GM06990 (cell line): ENCODE results near the gene EPHB1.

Source experiments
- DNase-seq: peaks from one replicate; pipeline ENCODE4 v3.0.0-alpha.2; 2011; ENCODE audit not compliant: insufficient read length; ENCODE audit errors: extremely low read depth
- H3K27me3 ChIP-seq: replicated peaks from 2 replicates; pipeline ENCODE4 v1.6.0; 2011; ENCODE audit warnings: low read length; ENCODE audit not compliant: control insufficient read depth, insufficient read depth
- H3K36me3 ChIP-seq: 2 replicates; pipeline ENCODE4 v1.5.1; 2011; ENCODE audit warnings: low read length; ENCODE audit not compliant: control insufficient read depth, insufficient read depth
- H3K4me3 ChIP-seq: replicated peaks from 2 replicates; pipeline ENCODE4 v1.5.1; 2011; ENCODE audit warnings: low read depth, mild to moderate bottlenecking, control low read depth, low read length
- TF ChIP-seq, protein P1 (sequence below): IDR thresholded peaks from 2 replicates; pipeline ENCODE4 v1.5.1; 2011; ENCODE audit warnings: low read length, control low read depth, mild to moderate bottlenecking, inconsistent platforms; ENCODE audit not compliant: insufficient read depth, poor library complexity, severe bottlenecking

Gene EPHB1

DNA sequence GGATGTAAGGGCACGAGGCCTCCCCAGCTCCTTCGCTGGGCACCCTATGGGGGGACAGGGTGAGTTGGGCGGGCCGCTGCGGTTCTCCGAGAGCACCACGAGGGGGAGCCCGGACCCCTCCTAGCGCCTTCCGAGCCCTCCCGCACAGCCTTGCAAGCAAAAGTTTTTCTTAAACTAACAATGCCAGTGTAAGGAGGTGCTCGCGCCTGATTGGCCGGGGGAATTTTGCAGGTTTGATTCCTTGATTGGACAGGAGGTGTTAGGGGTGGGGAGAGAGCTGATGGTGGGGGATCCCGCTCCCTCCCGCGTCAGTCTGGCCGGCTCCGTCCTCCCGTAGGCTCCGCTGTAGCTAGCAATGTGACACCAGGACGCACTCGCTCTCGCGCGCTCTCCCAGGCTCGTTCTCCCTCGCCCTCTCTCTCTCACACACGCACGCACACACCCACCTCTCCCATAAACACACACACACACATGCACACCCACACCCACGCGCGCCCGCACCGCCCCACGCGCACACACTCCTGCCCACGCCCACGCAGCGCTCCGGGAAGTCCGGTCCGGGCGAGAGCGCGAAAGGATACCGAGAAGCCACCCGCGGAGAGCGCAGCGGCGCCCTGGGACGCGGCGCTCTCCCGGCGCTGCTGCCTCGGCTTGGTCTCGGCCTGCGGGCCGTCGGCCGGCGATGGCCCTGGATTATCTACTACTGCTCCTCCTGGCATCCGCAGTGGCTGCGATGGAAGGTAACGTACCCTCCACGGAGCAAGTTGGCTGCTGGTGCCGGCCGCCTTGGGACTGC lies at the start of gene EPHB1:
EPHB1 (plus strand) TSS at position 311 of the 796 bp plus-strand sequence.
- Histone ChIP-seq H3K36me3 (no peaks in the 10 kb centered on the region), H3K27me3 (no peaks in the 10 kb centered on the region; the same call in 1 of the 2 replicates), H3K4me3 (peak within 1 kb of the TSS; percentile 62)
- TF ChIP-seq, protein P1, sequence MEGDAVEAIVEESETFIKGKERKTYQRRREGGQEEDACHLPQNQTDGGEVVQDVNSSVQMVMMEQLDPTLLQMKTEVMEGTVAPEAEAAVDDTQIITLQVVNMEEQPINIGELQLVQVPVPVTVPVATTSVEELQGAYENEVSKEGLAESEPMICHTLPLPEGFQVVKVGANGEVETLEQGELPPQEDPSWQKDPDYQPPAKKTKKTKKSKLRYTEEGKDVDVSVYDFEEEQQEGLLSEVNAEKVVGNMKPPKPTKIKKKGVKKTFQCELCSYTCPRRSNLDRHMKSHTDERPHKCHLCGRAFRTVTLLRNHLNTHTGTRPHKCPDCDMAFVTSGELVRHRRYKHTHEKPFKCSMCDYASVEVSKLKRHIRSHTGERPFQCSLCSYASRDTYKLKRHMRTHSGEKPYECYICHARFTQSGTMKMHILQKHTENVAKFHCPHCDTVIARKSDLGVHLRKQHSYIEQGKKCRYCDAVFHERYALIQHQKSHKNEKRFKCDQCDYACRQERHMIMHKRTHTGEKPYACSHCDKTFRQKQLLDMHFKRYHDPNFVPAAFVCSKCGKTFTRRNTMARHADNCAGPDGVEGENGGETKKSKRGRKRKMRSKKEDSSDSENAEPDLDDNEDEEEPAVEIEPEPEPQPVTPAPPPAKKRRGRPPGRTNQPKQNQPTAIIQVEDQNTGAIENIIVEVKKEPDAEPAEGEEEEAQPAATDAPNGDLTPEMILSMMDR, result peak; percentile 97
- peak; percentile 78 for DNase-seq

DNA sequence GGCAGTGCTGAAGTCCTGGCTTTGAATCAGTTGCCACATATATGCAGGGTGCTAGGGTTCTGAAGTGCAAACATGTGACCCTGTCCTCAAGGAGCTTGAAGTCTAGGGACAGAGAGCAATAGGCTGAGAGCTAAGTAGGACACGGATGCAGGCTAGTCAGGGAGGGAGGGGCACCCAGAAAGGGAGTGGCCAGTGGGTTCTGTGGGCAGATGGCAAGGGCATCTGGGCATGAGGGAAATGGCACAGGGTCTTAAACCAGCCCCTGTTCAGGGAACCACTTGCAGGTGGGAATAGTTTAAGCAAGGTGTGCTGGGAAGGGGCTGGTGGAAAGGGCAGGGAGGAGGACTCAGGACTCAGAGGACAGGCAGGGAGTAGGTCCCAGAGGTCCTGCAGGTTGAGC lies 46.4 kb upstream of the EPHB1 start:
- no peaks in the 10 kb centered on the region; the same call in 1 of the 2 replicates for H3K27me3 ChIP-seq
- no peaks in the 10 kb centered on the region for H3K36me3 ChIP-seq
- no peak overlapping the region for H3K4me3 ChIP-seq
- DNase-seq, result no peak
- TF ChIP-seq, protein P1, result no peak

DNA sequence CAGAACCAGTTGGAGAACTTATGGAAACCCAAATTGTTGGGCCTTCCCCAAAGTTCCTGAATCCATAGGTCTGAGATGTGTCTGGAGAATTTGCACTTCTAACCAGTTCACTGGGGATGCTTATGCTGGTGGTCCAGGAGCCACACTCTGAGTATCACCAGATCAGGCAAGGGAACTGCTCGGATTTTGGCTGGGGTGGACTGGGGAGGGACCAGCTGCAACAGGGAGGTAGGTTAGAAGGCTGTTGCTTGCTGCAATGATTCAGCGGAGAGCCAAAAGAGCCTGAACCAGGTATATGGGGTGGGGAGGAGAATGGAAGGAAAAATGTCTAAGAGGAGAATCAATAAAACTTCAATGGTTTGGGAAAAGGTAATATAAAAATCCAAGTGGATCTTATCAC lies 45.9 kb upstream of the EPHB1 start:
- no peaks in the 10 kb centered on the region; the same call in 1 of the 2 replicates for H3K27me3 ChIP-seq
- H3K36me3 ChIP-seq, result no peaks in the 10 kb centered on the region
- no peak overlapping the region for H3K4me3 ChIP-seq
- TF ChIP-seq, protein P1, result no peak
- no peak for DNase-seq

DNA sequence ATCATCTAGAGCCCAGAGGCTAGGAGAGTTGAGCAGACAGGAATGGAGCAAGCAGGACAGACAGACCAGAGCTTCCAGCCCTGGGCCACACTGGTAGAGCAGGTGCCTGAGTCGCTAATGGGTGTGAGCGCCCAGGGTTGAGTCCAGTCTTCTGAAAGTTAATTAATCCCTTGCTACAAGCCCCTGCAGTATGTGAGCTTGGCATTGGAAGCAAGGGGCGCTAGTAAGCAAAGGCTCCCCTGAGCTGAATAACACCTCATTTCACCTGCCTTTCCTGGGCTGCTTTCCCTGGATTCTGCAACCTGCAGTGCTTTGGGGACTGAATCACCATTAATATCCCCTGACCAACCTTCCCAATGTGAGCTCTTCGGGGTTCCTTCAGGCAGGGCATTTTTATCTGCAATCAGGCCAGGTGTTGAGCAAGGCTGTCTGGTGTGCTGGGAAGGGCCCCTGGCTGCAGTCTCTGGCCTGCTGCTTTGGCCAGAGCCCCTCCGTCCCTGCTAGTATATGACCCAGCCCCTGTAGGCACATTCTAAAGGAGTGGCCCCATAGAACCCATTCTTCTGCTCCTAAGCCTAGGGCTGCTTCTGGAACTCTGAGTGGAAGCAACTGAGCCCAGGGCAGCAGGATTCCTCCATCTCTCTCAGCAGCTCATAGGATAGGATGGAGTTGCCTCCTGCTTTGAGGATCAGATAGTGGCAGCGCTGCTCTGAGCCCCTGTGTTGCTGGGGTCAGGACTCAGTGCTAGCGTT lies 45.1 kb upstream of the EPHB1 start:
- TF ChIP-seq, protein P1, result no peak
- DNase-seq, result no peak

DNA sequence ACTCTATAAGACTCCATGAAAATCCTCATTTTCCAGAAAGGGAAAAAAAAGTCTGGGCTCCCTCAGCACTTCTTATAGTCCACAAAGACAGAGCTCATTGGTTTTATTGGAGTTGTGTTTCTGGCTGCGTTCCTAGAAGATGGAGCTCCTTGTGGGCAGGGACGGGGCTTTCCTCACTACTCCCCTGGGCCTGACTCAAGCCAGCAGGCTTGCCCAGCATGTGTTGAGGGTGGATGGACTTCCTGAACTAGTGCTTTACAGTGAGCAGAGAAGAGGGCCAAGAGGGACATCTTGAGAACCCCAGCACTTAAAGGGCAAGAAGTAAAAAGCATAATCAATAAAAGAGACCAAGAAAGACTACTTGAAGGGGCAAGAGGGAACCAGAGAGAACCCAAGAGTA lies 43.2 kb upstream of the EPHB1 start:
- no peaks in the 10 kb centered on the region; the same call in 1 of the 2 replicates for H3K27me3 ChIP-seq
- DNase-seq, result no peak
- TF ChIP-seq, protein P1, result no peak
- no peaks in the 10 kb centered on the region for H3K36me3 ChIP-seq
- H3K4me3 ChIP-seq, result no peak overlapping the region

More for the DNA sequence above, 45.1 kb upstream of the EPHB1 start:
- no peak overlapping the region for H3K4me3 ChIP-seq
- no peaks in the 10 kb centered on the region; the same call in 1 of the 2 replicates for H3K27me3 ChIP-seq
- H3K36me3 ChIP-seq, result no peaks in the 10 kb centered on the region
